Measurements from ENCODE around the gene TLE7.

The TLE7 gene

GRCh38 chr16:71443714-71444113 lies 1.9 kb upstream of the TLE7 start:
- no peak for DNase-seq

- no peak for DNase-seq
These were observed 355 bp downstream of the TLE7 start for GRCh38 chr16:71441348-71442050.

GRCh38 chr16:71440669-71441347 lies 1.0 kb downstream of the TLE7 start:
- DNase-seq: no peak

- DNase-seq: no peak
These were observed 2.3 kb downstream of the TLE7 start for GRCh38 chr16:71439523-71439922.

GRCh38 chr16:71436473-71436872 lies 5.4 kb downstream of the TLE7 start:
- no peak for DNase-seq

- DNase-seq: no peak
These were observed 8.9 kb downstream of the TLE7 start for GRCh38 chr16:71432906-71433305.

GRCh38 chr16:71431991-71432390 lies 9.9 kb downstream of the TLE7 start:
- no peak for DNase-seq

- DNase-seq: no peak
These were observed 10.7 kb downstream of the TLE7 start for GRCh38 chr16:71431176-71431575.

DNA sequence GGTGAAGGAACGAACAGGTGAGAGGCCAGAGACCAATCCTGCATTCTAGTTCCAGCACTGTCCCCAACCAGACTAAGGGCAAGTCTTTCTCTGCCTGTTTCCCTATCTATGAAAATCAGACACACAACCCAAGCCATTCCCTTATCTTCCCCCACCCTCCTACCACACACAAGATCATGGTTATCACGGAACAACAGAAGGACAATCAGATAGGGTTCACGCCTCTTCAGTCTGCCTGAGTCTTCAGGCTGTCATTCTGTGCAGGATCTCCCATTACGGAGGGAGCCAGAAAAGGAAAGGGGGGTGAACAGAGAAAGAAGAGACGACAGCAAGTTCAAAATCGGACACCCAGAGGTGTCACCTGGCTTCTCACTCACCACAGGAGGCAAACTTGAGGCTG lies 11.1 kb downstream of the TLE7 start:
- DNase-seq: no peak

GRCh38 chr16:71429581-71429980 lies 12.3 kb downstream of the TLE7 start:
- DNase-seq: no peak

DNA sequence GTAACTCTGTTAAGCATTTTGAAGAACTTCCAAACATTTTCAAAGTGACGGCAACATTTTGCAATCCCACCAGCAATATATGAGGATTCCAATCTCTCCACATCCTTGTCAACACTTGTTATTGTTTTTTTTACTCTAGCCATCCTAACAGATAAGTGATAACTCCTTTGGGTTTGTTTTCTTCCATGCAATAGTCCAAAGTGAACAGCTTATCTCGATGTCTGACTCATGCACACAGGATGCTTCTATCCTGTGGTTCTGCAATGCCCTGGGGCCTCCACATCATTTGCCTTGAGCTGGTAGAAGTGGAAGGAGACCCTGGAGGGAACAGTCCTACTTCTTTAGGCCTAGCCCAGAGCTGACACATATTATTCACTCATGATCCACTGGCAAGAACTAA lies 13.0 kb downstream of the TLE7 start:
- DNase-seq: no peak

- no peak for DNase-seq
These were observed 13.5 kb downstream of the TLE7 start for GRCh38 chr16:71428385-71428784.

DNA sequence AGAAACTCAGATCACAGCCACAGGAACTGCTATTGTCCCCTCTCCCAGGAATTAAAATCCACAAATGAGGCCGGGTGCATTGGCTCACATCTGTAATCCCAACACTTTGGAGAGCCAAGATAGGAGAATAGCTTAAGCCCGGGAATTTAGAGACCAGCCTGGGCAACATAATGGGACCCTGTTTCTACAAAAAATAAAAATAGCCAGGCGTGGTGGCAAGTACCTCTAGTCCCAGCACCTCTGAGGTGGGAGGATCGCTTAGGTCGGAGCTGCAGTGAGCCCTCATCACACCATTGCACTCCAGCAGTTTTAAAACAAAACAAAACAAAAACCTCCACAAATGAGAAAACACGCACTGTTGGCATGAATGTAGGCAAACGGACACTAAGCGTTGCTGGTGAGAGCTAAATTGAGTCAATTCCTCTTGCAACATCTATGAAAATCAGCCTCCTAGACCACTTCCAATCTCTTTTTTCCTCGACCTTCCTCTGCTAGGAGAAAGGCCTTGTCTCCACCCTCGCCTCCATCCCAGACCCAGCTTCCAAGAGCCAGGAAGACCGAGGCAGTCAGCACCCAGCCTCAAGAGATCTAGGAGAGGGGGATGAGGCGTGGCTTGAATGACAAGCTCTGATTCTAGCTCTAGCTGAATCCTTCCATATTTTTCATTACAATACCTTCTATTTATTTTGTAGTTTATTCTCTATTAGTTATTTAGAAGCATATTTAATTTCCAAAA lies 14.8 kb downstream of the TLE7 start:
- no peak for DNase-seq

DNA sequence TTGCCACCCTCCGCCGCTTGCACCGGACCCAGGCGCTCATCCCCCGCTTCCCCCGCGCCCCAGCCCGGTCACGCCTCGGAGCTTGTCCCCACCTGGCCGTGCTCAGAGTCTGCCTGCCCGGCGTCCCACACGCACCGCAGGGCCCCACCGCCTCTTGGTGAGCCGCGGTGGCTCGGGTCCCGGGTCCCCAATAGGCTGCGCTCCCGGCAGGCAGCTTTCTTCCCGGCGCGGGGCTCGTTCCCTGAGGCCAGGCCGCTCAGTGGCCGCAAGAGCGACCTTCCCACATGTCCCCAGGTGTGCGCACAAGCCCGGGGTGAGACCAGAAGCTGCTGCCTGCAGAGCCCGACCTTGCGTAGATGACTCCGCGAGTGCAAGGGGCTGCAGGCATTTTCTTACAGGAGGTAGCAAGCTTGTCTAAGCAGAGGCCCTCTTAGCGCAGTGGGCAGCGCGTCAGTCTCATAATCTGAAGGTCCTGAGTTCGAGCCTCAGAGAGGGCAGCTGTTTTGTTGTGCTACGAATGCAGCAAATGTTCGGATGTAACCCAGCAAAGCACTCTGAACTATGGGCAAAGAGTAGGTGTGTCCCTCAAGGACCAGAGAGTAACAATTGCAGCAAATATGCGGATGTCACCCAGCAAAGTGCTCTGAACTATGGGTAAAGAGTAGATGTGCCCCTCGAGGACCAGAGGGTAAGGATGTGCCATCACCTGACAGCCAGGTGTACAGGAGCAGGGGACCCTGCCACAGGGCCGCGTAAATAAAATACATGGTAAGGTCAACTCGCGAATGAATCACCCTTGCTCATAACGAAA lies 15.6 kb downstream of the TLE7 start:
- DNase-seq: no peak

DNA sequence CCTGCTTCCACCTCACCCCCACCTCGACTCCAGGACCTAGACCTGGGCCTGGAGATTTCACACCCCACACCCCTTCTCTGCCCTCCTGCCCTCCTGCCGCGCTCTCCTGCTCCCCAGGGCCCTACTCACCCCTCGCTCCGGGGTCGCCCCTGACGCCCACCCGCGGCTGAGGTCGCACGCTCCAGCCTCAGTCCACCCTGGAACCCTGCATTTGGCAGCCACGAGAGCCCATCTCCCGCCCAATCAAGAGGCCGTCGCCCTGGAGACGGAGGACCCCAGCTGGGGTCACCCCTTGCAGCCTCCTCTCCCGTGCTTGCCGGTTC lies 16.1 kb downstream of the TLE7 start:
- no peak for DNase-seq

- DNase-seq: no peak
These were observed 17.2 kb downstream of the TLE7 start for GRCh38 chr16:71424626-71425025.

GRCh38 chr16:71423865-71424264 lies 18.0 kb downstream of the TLE7 start:
- no peak for DNase-seq

GRCh38 chr16:71423016-71423415 lies 18.8 kb downstream of the TLE7 start:
- DNase-seq: no peak

DNA sequence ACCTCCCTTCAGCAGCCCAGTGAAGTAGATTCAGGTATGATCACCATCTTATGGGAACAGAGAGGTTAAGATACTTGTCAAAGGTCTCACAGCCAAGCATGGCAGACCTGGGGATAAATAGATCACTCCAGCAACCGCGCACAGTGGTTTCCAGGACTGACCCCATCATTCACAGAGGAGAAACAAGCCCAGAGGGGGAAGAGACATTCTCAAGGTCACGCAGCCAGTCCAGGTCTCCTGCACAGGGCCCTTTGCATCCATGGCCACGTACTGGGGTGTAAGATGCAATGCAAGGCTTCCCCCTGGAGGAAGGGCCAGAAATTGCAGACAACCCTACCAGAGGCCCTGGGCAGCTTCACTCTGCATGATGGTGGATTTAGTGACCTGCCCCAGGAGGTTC lies 19.9 kb downstream of the TLE7 start:
- peak in 1 of 2 experiments; percentile 0 for DNase-seq

DNA sequence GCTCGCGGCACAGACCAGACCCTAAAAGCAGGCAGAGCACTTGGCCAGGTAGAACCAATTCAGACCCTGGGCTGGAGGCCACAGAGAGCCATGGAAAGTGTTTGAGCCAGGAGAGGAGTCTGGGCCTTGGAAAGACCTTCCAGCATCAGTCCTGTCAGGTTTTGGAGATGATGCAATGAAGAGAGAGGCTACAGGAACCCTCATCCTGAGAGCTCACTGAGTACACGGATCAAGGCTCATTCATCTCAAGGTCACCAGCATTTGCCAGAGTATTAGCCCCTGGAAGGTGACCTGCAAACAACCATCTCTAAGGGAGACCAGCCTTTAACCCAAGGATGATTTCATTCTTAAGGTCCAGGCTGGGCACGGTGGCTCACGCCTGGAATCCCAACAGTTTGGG lies 27.8 kb downstream of the TLE7 start:
- no peak for DNase-seq

DNA sequence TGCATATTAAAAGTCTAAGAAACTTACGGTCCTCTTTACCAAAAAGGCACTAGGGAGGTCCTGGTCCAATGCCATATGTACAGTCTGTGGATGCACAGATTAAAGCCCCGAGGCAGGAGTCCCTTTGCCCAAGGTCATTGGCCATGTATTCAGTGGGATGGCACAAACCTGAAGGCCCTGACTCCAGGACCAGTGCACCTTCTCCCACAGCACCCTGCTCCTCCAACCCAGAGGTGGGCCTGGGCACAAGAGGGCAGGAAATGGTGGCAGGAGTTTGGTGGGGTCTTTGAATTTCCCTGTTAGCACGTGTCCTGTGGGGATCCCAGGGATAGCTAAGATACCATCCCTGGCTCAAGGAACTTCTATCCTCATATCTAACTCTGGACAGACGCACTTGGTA lies 28.5 kb downstream of the TLE7 start:
- DNase-seq: no peak

DNA sequence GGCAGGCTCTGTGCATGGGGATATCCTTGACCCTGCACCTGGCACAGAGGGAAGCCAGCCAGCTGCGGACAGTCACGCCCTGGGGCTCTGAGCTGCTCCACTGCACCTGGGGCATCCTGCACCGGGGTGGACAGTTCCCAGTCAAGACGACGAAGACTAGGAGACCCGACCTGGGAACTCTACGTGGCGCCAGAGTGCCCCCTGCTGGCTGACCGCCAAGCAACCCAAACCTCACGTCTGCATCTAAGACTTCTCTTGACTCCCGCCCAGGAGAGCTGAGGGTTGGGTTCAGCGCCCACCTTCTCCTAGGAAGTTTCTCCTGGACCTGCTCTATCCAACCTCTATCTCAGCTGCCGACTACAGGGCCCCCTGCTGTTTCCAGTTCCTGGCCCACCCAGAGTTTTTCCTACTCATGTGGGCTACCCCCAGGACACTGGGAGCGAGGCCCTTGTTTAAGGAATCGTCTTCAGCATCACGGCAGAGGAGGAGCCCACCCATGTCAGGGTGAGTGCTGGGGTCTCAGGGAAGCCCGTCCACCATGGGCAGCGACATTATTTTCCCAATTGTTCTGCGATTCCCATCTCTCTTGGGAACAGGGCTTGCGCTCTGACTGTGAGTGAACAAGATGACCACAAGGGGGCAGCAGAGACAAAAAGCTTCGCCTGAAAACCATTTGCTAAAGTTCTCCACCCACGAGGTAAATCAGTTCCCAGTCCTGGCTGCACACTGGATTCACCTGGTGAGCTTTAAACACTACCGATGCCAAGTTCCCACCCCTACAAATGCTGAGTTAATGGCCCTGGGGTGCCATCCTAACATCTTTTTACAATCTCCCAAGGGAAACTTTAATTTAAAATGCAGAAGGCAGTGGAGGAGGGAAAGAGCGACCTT lies 29.3 kb downstream of the TLE7 start:
- peak; percentile 72 to 74 for DNase-seq

All from NCI-H2081 (cell line).